OCI-LY1 (cell line): ENCODE measurements around the gene DNAJB11.

Experiments
- EZH2 ChIP-seq: fragments of 200-600 bp; sonication (generic), shearing (Covaris generic); IDR thresholded peaks from 2 replicates; pipeline ENCODE4 v1.8.0; 2017; ENCODE audit warnings: borderline replicate concordance, mixed run types, mild to moderate bottlenecking, antibody characterized with exemption, low read length, moderate library complexity, mixed read lengths
- TF ChIP-seq, protein P1 (sequence below): fragments of 200-600 bp; sonication (generic), shearing (Covaris generic); IDR thresholded peaks from 2 replicates; pipeline ENCODE4 v1.5.1; 2017; ENCODE audit warnings: mild to moderate bottlenecking, antibody characterized with exemption, low read length, moderate library complexity, mixed read lengths

- TF ChIP-seq, protein P1, sequence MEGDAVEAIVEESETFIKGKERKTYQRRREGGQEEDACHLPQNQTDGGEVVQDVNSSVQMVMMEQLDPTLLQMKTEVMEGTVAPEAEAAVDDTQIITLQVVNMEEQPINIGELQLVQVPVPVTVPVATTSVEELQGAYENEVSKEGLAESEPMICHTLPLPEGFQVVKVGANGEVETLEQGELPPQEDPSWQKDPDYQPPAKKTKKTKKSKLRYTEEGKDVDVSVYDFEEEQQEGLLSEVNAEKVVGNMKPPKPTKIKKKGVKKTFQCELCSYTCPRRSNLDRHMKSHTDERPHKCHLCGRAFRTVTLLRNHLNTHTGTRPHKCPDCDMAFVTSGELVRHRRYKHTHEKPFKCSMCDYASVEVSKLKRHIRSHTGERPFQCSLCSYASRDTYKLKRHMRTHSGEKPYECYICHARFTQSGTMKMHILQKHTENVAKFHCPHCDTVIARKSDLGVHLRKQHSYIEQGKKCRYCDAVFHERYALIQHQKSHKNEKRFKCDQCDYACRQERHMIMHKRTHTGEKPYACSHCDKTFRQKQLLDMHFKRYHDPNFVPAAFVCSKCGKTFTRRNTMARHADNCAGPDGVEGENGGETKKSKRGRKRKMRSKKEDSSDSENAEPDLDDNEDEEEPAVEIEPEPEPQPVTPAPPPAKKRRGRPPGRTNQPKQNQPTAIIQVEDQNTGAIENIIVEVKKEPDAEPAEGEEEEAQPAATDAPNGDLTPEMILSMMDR: no peak
- TF ChIP-seq EZH2: no peak
Measured at GRCh38 chr3:186596568-186597287, 26.2 kb downstream of the DNAJB11 start.
